ENCODE data around the gene UBQLN4. TPM values are rescaled to one million over a fixed set of nuclear protein-coding genes. Genes with fewer than 3 reads are reported as not detected.
A peak's percentile ranks its signal among the peaks of the same experiment; 100 is the strongest.

Gene UBQLN4
- total and polyA plus RNA-seq, 9 of the 15 experiments (the other 6 are each of a cell fraction or from before 2014, with no cell fraction given) = 13.5 to 65.5 (median 37.0) TPM

- TF ChIP-seq MGA (IDR thresholded peaks at IDR 0.05) = no peak
- peak; percentile 53; the same call in 1 of the 2 replicates for TF ChIP-seq GABPA (tag; conservative IDR thresholded peaks at IDR 0.05; ENCODE audit: low read depth)
- no peak for TF ChIP-seq CEBPZ (IDR thresholded peaks at IDR 0.05; ENCODE audit: borderline replicate concordance, low read depth, low read length)
- no peak for TF ChIP-seq U2AF2 (optimal IDR thresholded peaks at IDR 0.05; ENCODE audit: low read depth, low read length)
- TF ChIP-seq HOMEZ (CRISPR knock-in tag; IDR thresholded peaks at IDR 0.05) = no peak
- TF ChIP-seq MTF1 (CRISPR knock-in tag; IDR thresholded peaks at IDR 0.05; ENCODE audit: borderline replicate concordance) = no peak
- peak; percentile 25 for TF ChIP-seq TBP (optimal IDR thresholded peaks at IDR 0.05; ENCODE audit: low read depth, low read length)
- no peak; the same call in 1 of the 2 replicates for TF ChIP-seq GABPB1 (CRISPR knock-in tag; IDR thresholded peaks at IDR 0.05)
- no peak for TF ChIP-seq NCOA1 (IDR thresholded peaks at IDR 0.05; ENCODE audit: low read depth)
Observed at GRCh38 chr1:156082309-156083091, 28.9 kb upstream of the UBQLN4 start, which contains the start of gene MEX3A (continued).
